Tibial nerve (tissue), 3 donors: ENCODE data around the gene EFHD2.

ENCODE experiments used
- CTCF ChIP-seq, 5 experiments: fragments of 200-600 bp in 3 of 5; fragments of 450-650 bp in 2 of 5; sonication (generic) in 3 of 5; IDR thresholded peaks; one replicate each; pipeline ENCODE4 v1.5.1; 2016 to 2019; ENCODE audit warnings: antibody characterized with exemption in 5 of 5, mild to moderate bottlenecking in 3 of 5, moderate library complexity in 2 of 5
- POLR2A ChIP-seq, 2 donors: fragments of 450-650 bp; IDR thresholded peaks; one replicate each; pipeline ENCODE4 v1.6.1; 2017; ENCODE audit warnings: antibody characterized with exemption in 2 of 2, mild to moderate bottlenecking in 2 of 2, moderate library complexity in 2 of 2

- no peak for TF ChIP-seq CTCF (IDR thresholded peaks at IDR 0.05)
- no peak for TF ChIP-seq POLR2A (IDR thresholded peaks at IDR 0.05)
These were observed 32.4 kb downstream of the EFHD2 start for GRCh38 chr1:15442119-15442518.
